Measurements from ENCODE around the gene BRD3.

BRD3 gene

GRCh38 chr9:134027561-134027960, 40.3 kb downstream of the BRD3 start:
- H3K27ac ChIP-seq: no peak overlapping the region
- TF ChIP-seq CTCF (conservative IDR thresholded peaks at IDR 0.05): no peak

DNA sequence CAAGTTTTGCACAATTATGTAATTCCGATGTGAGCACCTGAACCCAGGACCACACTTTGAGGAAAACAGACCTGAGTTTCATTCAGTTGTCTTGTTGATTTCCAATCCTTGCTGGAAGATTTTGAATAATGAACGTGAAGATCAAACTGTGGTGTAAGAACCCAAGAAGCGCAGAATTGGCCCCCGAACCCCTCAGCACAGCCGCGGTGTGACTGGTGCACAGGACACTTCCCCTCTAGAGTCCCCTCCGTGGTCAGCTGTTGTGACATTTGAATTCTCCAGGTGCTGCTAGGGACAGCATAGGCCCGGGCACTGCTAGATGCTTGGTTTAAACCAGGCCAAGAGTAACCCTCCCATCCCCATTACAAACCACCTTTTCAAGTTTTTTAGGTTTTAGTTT, 40.8 kb downstream of the BRD3 start:
- no peak overlapping the region for H3K27ac ChIP-seq
- no peak for TF ChIP-seq CTCF (conservative IDR thresholded peaks at IDR 0.05)

DNA sequence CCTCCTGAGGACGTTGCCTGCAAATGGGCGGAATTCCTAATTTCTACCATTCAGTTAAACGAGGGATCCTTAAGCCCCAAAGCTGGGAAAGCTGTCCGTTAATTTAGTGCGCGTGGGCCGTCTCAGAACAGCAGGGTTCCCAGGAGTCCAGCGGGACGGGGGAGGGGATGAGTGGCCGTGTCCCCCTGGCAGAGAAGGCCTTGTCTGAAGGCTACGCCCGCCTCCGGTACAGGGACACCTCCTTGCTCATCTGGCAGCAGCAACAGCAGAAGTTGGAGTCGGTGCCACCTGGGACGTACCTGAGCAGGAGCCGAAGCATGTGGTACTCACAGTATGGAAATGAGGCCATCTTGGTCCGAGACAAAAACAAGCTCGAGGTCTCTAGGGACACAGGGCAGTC, 41.2 kb downstream of the BRD3 start:
- H3K27ac ChIP-seq: peak overlapping the region; percentile 79

GRCh38 chr9:134025606-134026541, 42.0 kb downstream of the BRD3 start:
- H3K27ac ChIP-seq: peak overlapping the region; percentile 79
- peak; percentile 26 for TF ChIP-seq CTCF (conservative IDR thresholded peaks at IDR 0.05)

More for the DNA sequence above, 41.2 kb downstream of the BRD3 start:
- no peak for TF ChIP-seq CTCF (conservative IDR thresholded peaks at IDR 0.05)

DNA sequence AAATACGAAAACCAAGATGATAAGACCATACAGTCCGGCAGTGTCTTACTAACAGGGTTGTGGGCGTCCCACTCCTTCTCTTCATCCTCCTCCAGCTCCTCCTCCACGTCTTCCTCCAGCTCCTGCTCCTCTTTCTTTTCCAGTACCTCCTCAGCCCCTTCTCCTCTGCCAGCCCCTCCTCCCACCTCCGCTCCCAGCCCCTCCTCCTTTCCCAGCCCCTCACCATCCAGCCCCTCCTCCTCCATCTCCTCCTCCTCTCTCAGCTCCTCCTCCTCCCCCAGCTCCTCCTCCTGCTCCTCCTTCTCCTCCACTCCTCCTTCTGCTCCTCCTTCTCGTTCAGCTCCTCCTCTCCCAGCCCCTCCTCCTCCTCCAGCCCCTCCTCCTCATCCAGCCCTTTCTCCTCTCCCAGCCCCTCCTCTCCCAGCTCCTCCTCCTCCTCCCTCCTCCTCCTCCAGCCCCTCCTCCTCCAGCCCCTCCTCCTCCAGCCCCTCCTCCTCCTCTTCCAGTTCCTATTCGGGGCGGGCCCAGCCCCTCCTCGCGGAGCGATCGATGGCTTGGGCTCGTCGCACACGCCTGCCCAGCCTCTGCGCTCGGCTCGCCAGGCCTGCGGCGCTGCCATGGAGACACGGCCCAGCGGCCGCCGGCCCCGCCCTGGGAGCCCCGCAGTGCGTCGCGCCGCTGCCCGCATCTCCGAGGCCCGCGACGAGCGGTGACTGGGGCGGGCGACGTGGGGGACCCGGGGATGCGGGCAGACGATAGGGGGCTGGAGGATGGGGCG, 42.8 kb downstream of the BRD3 start, which contains the start of gene BRD3OS:
BRD3OS (plus strand) TSS at position 654 of the 778 bp plus-strand sequence. CDS start 1,267 bp downstream, outside the sequence.
- TF ChIP-seq CTCF (conservative IDR thresholded peaks at IDR 0.05): no peak
- peak within 1 kb of the TSS; percentile 79 for H3K27ac ChIP-seq

- peak overlapping the region; percentile 58 for H3K27ac ChIP-seq
- TF ChIP-seq CTCF (conservative IDR thresholded peaks at IDR 0.05): no peak
These were observed 43.5 kb downstream of the BRD3 start for GRCh38 chr9:134024214-134024792.

- no peak overlapping the region for H3K27ac ChIP-seq
- no peak for TF ChIP-seq CTCF (conservative IDR thresholded peaks at IDR 0.05)
These were observed 52.9 kb downstream of the BRD3 start for GRCh38 chr9:134014946-134015345.

All from VCaP (cell line).